Measurements from ENCODE around the gene TRPV4.

DNA sequence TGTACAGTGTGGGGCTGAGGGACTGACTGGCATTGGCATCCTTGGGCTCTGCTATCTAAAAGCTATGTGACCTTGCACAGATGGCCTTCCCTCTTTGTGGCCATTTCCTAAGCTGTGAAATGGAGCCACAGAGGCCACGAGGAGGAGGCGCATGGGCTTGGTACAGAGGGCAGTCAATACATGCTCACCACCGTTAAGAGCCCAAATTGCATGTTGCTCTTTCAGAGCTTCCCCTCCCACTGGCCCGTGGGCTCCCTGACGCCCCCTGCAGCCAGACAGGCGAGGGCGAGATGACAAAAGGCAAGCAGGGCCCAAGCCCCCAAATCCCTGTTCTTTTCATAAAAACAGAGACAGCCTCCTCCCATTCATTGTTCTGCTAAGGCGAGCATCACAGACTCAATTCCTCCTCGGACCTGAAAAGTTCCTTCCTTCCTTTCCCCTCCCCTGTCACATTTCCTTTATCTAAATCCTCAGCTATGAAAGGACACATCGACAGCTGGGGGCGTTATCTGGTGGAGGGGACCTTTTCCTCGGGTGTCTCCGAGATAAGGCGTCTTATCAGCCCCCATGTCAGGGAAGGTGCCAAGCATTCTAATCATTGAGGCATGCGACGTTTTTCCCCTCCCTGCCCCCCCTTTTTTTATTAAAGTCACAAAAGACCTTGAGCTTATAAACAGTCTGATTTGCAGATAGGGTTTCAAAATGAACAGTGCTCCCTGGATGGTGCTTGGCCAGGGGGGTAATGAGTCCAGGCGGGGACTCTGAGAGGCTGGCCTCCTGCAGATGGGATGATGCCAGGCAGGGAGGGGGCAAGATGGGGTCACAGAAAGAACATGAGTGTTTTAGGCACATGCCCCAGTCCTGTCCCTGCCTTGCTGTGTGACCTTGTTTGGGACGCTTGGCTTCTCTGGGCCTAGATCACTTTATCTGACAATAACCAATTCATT, 93.2 kb downstream of the TRPV4 start:
- TF ChIP-seq, protein P1, sequence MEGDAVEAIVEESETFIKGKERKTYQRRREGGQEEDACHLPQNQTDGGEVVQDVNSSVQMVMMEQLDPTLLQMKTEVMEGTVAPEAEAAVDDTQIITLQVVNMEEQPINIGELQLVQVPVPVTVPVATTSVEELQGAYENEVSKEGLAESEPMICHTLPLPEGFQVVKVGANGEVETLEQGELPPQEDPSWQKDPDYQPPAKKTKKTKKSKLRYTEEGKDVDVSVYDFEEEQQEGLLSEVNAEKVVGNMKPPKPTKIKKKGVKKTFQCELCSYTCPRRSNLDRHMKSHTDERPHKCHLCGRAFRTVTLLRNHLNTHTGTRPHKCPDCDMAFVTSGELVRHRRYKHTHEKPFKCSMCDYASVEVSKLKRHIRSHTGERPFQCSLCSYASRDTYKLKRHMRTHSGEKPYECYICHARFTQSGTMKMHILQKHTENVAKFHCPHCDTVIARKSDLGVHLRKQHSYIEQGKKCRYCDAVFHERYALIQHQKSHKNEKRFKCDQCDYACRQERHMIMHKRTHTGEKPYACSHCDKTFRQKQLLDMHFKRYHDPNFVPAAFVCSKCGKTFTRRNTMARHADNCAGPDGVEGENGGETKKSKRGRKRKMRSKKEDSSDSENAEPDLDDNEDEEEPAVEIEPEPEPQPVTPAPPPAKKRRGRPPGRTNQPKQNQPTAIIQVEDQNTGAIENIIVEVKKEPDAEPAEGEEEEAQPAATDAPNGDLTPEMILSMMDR (IDR thresholded peaks at IDR 0.05) = peak; percentile 77
- TF ChIP-seq EZH2 (IDR thresholded peaks at IDR 0.05) = no peak

Data from neural progenitor cell (in vitro differentiated cells).